ENCODE measurements around the gene CNTFR.

DNA sequence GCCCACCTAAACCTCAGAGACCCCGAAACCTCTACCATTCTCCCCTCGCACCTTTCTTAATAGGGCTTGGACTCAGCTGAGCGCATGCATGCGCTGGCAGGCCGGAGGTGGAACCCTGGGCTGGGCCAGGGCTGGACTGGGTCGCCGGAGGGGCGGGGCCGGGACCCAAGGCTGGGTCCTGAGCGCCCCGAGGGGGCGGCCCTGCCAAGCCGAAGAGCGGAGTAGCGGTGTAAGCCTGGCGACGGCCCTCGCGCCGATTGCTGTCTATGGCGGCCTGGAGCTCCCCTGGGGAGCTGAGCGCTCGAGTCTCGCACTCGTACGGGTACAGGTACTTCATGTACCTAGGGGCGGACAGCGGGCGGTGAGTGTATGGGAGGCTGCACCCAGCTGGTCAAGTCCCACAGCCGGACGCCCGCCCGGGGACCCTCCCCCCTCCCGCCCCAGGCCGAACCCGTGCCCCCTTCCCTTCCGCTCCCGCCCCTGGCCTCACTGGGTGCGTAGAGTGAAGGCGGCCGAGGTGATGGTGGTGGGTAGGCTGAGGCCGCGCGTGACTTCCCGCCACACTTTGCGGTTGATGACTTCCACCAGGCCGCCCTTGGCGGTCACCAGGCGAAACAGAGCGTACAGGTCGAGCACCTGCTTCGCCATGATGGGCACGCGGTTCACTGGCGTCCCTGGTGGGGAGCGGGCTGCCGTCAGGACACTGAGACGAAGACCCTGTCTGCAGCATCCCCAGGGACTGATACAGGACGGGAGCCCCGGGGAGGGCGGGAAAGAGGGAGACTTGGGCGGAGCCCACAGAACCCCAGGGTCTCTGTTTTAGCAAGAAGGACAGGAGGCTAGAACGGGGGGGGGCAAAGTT, 34.1 kb upstream of the CNTFR start:
- TF ChIP-seq, protein P1, sequence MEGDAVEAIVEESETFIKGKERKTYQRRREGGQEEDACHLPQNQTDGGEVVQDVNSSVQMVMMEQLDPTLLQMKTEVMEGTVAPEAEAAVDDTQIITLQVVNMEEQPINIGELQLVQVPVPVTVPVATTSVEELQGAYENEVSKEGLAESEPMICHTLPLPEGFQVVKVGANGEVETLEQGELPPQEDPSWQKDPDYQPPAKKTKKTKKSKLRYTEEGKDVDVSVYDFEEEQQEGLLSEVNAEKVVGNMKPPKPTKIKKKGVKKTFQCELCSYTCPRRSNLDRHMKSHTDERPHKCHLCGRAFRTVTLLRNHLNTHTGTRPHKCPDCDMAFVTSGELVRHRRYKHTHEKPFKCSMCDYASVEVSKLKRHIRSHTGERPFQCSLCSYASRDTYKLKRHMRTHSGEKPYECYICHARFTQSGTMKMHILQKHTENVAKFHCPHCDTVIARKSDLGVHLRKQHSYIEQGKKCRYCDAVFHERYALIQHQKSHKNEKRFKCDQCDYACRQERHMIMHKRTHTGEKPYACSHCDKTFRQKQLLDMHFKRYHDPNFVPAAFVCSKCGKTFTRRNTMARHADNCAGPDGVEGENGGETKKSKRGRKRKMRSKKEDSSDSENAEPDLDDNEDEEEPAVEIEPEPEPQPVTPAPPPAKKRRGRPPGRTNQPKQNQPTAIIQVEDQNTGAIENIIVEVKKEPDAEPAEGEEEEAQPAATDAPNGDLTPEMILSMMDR (IDR thresholded peaks at IDR 0.05), result no peak
- TF ChIP-seq, protein P2, sequence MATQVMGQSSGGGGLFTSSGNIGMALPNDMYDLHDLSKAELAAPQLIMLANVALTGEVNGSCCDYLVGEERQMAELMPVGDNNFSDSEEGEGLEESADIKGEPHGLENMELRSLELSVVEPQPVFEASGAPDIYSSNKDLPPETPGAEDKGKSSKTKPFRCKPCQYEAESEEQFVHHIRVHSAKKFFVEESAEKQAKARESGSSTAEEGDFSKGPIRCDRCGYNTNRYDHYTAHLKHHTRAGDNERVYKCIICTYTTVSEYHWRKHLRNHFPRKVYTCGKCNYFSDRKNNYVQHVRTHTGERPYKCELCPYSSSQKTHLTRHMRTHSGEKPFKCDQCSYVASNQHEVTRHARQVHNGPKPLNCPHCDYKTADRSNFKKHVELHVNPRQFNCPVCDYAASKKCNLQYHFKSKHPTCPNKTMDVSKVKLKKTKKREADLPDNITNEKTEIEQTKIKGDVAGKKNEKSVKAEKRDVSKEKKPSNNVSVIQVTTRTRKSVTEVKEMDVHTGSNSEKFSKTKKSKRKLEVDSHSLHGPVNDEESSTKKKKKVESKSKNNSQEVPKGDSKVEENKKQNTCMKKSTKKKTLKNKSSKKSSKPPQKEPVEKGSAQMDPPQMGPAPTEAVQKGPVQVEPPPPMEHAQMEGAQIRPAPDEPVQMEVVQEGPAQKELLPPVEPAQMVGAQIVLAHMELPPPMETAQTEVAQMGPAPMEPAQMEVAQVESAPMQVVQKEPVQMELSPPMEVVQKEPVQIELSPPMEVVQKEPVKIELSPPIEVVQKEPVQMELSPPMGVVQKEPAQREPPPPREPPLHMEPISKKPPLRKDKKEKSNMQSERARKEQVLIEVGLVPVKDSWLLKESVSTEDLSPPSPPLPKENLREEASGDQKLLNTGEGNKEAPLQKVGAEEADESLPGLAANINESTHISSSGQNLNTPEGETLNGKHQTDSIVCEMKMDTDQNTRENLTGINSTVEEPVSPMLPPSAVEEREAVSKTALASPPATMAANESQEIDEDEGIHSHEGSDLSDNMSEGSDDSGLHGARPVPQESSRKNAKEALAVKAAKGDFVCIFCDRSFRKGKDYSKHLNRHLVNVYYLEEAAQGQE (IDR thresholded peaks at IDR 0.05; ENCODE audit: insufficient read depth in 1 of 2, low read depth in 2 of 2, low read length in 1 of 2), result no peak
- TF ChIP-seq SIN3A (IDR thresholded peaks at IDR 0.05; ENCODE audit: borderline replicate concordance, insufficient read depth, low read depth, low read length) (no peak), POLR2AphosphoS5 (IDR thresholded peaks at IDR 0.05; ENCODE audit: low read depth, low read length) (no peak), TCF7L2 (IDR thresholded peaks at IDR 0.05; ENCODE audit: low read depth, low read length) (no peak)
